SK-N-SH (cell line): ENCODE measurements around the gene FGD2. TPM values are rescaled to one million over a fixed set of nuclear protein-coding genes. Genes with fewer than 3 reads are reported as not detected.

Experiments used
- CTCF ChIA-PET: fragments of 300-600, 350-600 bp; formaldehyde crosslinking; extraction: SDS; loops from one replicate; lab custom pipeline; 2021; lab: Yijun Ruan, JAX
- POLR2A ChIA-PET: fragments of 350-600 bp; sonication (Branson Sonifier 250); formaldehyde crosslinking; extraction: SDS; loops from one replicate; lab custom pipeline; 2020; ENCODE audit warnings: antibody characterized with exemption, inconsistent platforms; lab: Yijun Ruan, JAX
- DNase-seq: peaks from one replicate; pipeline ENCODE4 v3.0.0; 2012
- H2AFZ ChIP-seq: fragments of 200-600 bp; sonication (generic); 2 replicates; pipeline ENCODE4 v1.8.1; 2016; ENCODE audit warnings: antibody characterized with exemption, mild to moderate bottlenecking, low read depth
- H3F3A ChIP-seq: fragments of 200-600 bp; sonication (generic); replicated peaks from 2 replicates; pipeline ENCODE3; 2016; ENCODE audit warnings: antibody characterized with exemption, mild to moderate bottlenecking; ENCODE audit not compliant: insufficient read depth
- H3K27ac ChIP-seq, 2 experiments: fragments of 200-500 bp in 1 of 2; fragments of 200-600 bp in 1 of 2; sonication (Bioruptor generic) in 1 of 2; sonication (generic), shearing (Covaris generic) in 1 of 2; 2 replicates each; pipeline versions ENCODE4 v1.5.1 to v1.6.1; 2014 to 2016; ENCODE audit warnings: low read depth in 2 of 2, inconsistent platforms in 1 of 2, low read length in 1 of 2, mild to moderate bottlenecking in 1 of 2, mixed read lengths in 1 of 2
- H3K27me3 ChIP-seq: fragments of 200-600 bp; sonication (generic), shearing (Covaris generic); 2 replicates; pipeline ENCODE4 v1.6.1; 2016; ENCODE audit warnings: mixed run types; ENCODE audit not compliant: insufficient read depth
- H3K36me3 ChIP-seq, 2 experiments: fragments of 200-500 bp in 1 of 2; fragments of 200-600 bp in 1 of 2; sonication (Bioruptor generic) in 1 of 2; sonication (generic) in 1 of 2; replicated peaks in 1 of 2; 2 replicates each; pipeline versions ENCODE3 to v1.5.1; 2014 to 2016; ENCODE audit warnings: low read length in 1 of 2, mild to moderate bottlenecking in 1 of 2; ENCODE audit not compliant: insufficient read depth in 2 of 2, control insufficient read depth in 1 of 2
- H3K4me1 ChIP-seq, 2 experiments: fragments of 200-500 bp in 1 of 2; fragments of 200-600 bp in 1 of 2; sonication (Bioruptor generic) in 1 of 2; sonication (generic), shearing (Covaris generic) in 1 of 2; 2 replicates each; pipeline versions ENCODE4 v1.5.1 to v1.6.1; 2014 to 2016; ENCODE audit warnings: low read depth in 1 of 2, low read length in 1 of 2, mixed run types in 1 of 2; ENCODE audit not compliant: insufficient read depth in 2 of 2, control insufficient read depth in 1 of 2
- H3K4me2 ChIP-seq: fragments of 200-600 bp; sonication (generic), shearing (Covaris generic); 2 replicates; pipeline ENCODE4 v1.6.1; 2017; ENCODE audit warnings: mixed run types
- H3K4me3 ChIP-seq, 2 experiments: fragments of 200-500 bp in 1 of 2; fragments of 200-600 bp in 1 of 2; sonication (Bioruptor generic) in 1 of 2; sonication (generic), shearing (Covaris generic) in 1 of 2; 2 replicates each; pipeline versions ENCODE4 v1.5.1 to v1.8.1; 2014 to 2016; ENCODE audit warnings: low read depth in 2 of 2, inconsistent platforms in 1 of 2, low read length in 1 of 2, mild to moderate bottlenecking in 1 of 2, mixed read lengths in 1 of 2, moderate library complexity in 1 of 2
- H3K79me2 ChIP-seq: fragments of 200-600 bp; sonication (generic); 2 replicates; pipeline ENCODE4 v1.8.1; 2017; ENCODE audit warnings: mild to moderate bottlenecking; ENCODE audit not compliant: insufficient read depth
- H3K9ac ChIP-seq: fragments of 200-600 bp; sonication (generic); 2 replicates; pipeline ENCODE4 v1.6.1; 2017; ENCODE audit warnings: mixed run types
- H3K9me2 ChIP-seq: fragments of 200-600 bp; sonication (generic); 2 replicates; pipeline ENCODE4 v1.6.1; 2017; ENCODE audit warnings: mixed run types
- H3K9me3 ChIP-seq: fragments of 200-600 bp; sonication (generic); 2 replicates; pipeline ENCODE4 v1.6.1; 2017; ENCODE audit warnings: mixed run types, mild to moderate bottlenecking, moderate library complexity
- H4K20me1 ChIP-seq: fragments of 200-600 bp; sonication (generic); 2 replicates; pipeline ENCODE4 v1.6.1; 2017; ENCODE audit warnings: mild to moderate bottlenecking, mixed run types; ENCODE audit not compliant: insufficient read depth
- CHD2 ChIP-seq: fragments of 150-350 bp; IDR thresholded peaks from 2 replicates; pipeline ENCODE4 v1.6.1; 2018; ENCODE audit warnings: low read length; ENCODE audit not compliant: partially characterized antibody
- ELF1 ChIP-seq: IDR thresholded peaks from 2 replicates; pipeline ENCODE4 v1.4.0; 2012
- EZH2phosphoT487 ChIP-seq: fragments of 200-600 bp; sonication (generic); IDR thresholded peaks from 2 replicates; pipeline ENCODE4 v1.6.1; 2017; ENCODE audit warnings: low read depth, mixed run types, mild to moderate bottlenecking, antibody characterized with exemption, moderate library complexity, borderline replicate concordance
- GATA2 ChIP-seq: sonication (generic); formaldehyde crosslinking; IDR thresholded peaks from 2 replicates; pipeline ENCODE4 v1.5.0; 2020; ENCODE audit warnings: mild to moderate bottlenecking, missing genetic modification reagents
- MEF2A ChIP-seq: IDR thresholded peaks from 2 replicates; pipeline ENCODE4 v1.4.0; 2012; ENCODE audit warnings: low read depth, borderline replicate concordance
- MXI1 ChIP-seq: IDR thresholded peaks from 2 replicates; pipeline ENCODE4 v1.6.1; 2012; ENCODE audit warnings: mild to moderate bottlenecking, low read depth, low read length, improper control_type of control experiment
- RCOR1 ChIP-seq: fragments of 150-350 bp; IDR thresholded peaks from 2 replicates; pipeline ENCODE4 v1.6.1; 2017; ENCODE audit warnings: antibody characterized with exemption, low read length
- SMC3 ChIP-seq: IDR thresholded peaks from 2 replicates; pipeline ENCODE4 v1.6.1; 2012; ENCODE audit warnings: low read depth, low read length, improper control_type of control experiment
- TAF1 ChIP-seq: IDR thresholded peaks from 2 replicates; pipeline ENCODE4 v1.6.1; 2012; ENCODE audit warnings: low read depth, mild to moderate bottlenecking, low read length, moderate library complexity, borderline replicate concordance
- TCF12 ChIP-seq: IDR thresholded peaks from 2 replicates; pipeline ENCODE4 v1.4.0; 2012
- TEAD4 ChIP-seq: IDR thresholded peaks from 2 replicates; pipeline ENCODE4 v1.4.0; 2012; ENCODE audit warnings: mild to moderate bottlenecking, borderline replicate concordance; ENCODE audit not compliant: insufficient read depth
- YY1 ChIP-seq: IDR thresholded peaks from 2 replicates; pipeline ENCODE4 v1.4.0; 2012; ENCODE audit warnings: low read depth, mild to moderate bottlenecking
- WGBS: methylation state at CpG from one replicate; pipeline ENCODE4 v1.1.6; 2017; ENCODE audit warnings: low lambda C conversion rate; 5-methylcytosine and 5-hydroxymethylcytosine counted together
- polyA plus RNA-seq, 3 experiments: library from polyadenylated mRNA; depleted of rRNA; stranded (reverse); fragments of >200 nt; gene quantifications; 2 replicates each; pipeline ENCODE4 v1.2.3, GENCODE V29; 2012

Gene FGD2
- polyA plus RNA-seq, 1 of the 3 experiments (the other 2 are of a cell fraction), result not detected

DNA sequence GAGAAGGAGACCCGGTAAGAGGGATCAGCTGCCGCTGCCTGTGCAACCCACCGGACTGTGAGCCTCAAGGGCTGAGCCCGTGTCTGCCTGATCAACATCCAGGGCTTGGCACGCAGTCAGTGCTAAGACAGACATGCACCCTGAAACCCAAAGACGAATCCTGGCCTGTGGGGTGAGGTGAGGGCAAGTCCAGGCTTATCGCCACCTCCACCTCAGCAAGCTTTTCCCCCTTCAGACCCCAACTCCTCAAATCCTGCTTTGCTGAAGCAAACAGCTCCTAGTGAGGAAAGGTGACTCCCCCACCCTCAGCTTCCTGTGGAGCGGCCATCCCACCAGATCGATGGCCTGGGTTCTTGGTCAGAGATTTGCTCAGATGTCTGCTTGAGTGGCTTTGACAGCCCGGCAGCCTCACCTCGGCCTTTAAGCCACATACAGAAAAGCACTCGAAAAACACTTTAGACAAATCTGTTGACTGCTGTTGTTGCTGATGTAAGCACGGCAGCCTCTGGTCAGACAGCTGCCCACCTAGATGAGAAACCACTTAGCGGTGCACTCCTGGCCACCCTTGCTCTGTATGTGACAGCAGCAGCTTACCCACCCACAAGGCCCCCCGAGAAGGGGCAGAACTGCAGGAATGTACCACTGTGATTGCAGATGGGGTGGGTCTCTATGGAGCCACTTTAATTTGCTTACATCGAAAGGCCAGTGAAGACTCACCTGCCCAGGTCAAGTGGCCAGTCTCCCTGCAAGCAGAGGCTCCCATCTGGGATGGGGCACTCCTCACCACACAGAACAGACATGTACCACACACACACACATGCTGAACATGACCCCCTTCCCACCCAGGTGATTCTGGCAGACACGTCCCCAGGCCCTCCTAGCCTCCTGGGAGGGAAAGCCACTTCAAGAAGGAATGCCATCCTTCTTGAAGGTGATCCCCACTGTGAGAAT is 34.3 kb upstream of the FGD2 start (continued):
- no peak for TF ChIP-seq RCOR1

DNA sequence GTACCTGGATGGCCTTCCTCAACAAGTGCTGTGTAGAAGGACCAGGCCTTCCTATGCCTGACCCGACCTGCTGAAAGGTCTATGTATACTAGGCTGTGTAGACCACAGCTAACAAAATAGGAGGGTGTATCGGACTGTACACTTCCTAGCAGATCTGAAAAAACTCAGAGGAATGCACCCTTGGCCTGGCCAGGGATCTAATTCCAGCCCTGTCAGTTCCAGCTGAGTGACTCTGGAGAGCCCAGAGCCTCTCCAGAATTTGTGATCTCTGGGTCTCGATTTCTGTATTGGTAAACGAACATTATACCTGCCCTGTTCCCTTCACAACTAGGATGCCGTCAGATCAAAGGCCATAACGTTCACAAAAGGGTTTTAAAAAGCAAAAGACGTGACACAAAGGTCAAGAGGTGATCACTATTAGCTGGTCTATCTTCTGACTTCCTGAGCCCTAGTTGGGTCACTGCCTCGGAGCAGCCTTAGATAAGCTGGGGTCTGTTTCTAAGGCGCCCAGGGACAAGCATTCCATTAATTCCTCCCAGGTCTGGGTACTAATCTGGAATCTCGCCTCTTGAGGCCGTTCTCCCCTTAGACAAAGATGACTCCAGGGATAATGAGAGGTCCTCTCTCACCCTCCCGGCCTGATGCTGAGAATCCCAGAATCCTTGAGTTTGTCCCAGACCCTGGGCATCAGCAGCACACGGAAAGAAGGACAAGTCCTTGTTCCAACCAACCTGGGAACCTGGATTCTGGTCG is 33.4 kb upstream of the FGD2 start:
- H3K79me2 ChIP-seq, result no peaks in the 10 kb centered on the region; the same call in 1 of the 2 replicates
- no peak overlapping the region for H3K27ac ChIP-seq
- H4K20me1 ChIP-seq, result peaks cover 11% of the 10 kb centered on the region; the same call in 1 of the 2 replicates
- no peak overlapping the region for H3K9ac ChIP-seq
- ChIA-PET POLR2A (no interaction called here), CTCF (no interaction called here)
- H2AFZ ChIP-seq, result no peak overlapping the region
- H3K9me3 ChIP-seq, result no peaks in the 10 kb centered on the region
- H3K4me2 ChIP-seq, result no peak overlapping the region
- H3K9me2 ChIP-seq, result no peaks in the 10 kb centered on the region
- H3K36me3 ChIP-seq, result peaks cover 60 to 99% of the 10 kb centered on the region in 2 experiments
- no peak for DNase-seq
- TF ChIP-seq SMC3 (no peak), MEF2A (no peak), TCF12 (no peak), GATA2 (CRISPR knock-in tag) (no peak), CHD2 (no peak)
- 91% methylated on average over 14 of the region's 14 CpGs for WGBS
- H3K4me1 ChIP-seq, result no peaks in the 10 kb centered on the region
- H3K27me3 ChIP-seq, result no peaks in the 10 kb centered on the region
- H3F3A ChIP-seq, result peaks cover 5% of the 10 kb centered on the region
- H3K4me3 ChIP-seq, result no peak overlapping the region

DNA sequence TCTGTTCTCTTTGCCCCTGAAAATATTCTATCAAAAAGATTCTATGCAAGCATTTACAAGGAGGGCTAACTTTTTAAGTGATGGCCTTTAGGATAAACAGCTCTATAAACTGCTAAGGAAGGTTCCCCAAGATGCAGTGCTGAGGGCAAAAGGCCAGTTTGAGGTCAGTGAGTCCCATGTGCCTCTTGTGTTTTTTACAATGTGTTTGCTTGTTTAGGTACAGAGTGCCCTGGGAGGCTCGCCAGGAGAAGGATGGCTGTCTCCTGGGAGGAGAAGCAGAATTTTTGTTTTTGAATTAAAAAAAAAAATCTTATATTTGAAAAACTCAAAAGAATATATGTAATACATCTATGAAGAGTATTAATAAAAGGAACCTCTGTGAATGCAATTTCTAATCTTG is 32.3 kb upstream of the FGD2 start:
- peaks cover 20% of the 10 kb centered on the region for H4K20me1 ChIP-seq
- no peaks in the 10 kb centered on the region for H3K9me2 ChIP-seq
- H3K27me3 ChIP-seq, result no peaks in the 10 kb centered on the region
- H3F3A ChIP-seq, result no peaks in the 10 kb centered on the region
- H3K79me2 ChIP-seq, result no peaks in the 10 kb centered on the region; the same call in 1 of the 2 replicates
- DNase-seq, result no peak
- H3K27ac ChIP-seq, result no peak overlapping the region
- no peaks in the 10 kb centered on the region for H3K9me3 ChIP-seq
- peaks cover 59 to 99% of the 10 kb centered on the region in 2 experiments for H3K36me3 ChIP-seq
- TF ChIP-seq EZH2phosphoT487, result no peak
- no peak for TF ChIP-seq MXI1
- TF ChIP-seq ELF1, result no peak
- no peak for TF ChIP-seq TAF1
- no peak for TF ChIP-seq RCOR1
- TF ChIP-seq TEAD4, result no peak
- TF ChIP-seq MEF2A, result no peak
- TF ChIP-seq YY1, result no peak
- no peak overlapping the region for H3K4me3 ChIP-seq
- no peak overlapping the region for H3K4me2 ChIP-seq
- no peaks in the 10 kb centered on the region for H3K4me1 ChIP-seq
- no peak overlapping the region for H3K9ac ChIP-seq
- ChIA-PET POLR2A (no interaction called here), CTCF (no interaction called here)
- 96% methylated on average over 1 of the region's 1 CpG for WGBS
- H2AFZ ChIP-seq, result no peak overlapping the region
